HG02623 (cell line): ENCODE measurements around the gene POLE3.
"Not testable (repeated sequence)": the region's sequence is repeated elsewhere in the genome, so short reads cannot be mapped to it uniquely, and the experiment has no call there.

Experiments used
- ATAC-seq: cut with Tn5 transposase; IDR thresholded peaks from one replicate; pipeline ENCODE4 v1.9.1; 2021; ENCODE audit warnings: moderate library complexity; ENCODE audit not compliant: unreplicated experiment

POLE3 gene, protein sequence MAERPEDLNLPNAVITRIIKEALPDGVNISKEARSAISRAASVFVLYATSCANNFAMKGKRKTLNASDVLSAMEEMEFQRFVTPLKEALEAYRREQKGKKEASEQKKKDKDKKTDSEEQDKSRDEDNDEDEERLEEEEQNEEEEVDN

GRCh38 chr9:113410207-113410864 lies at the start of gene POLE3, which contains the start of gene C9orf43:
Gene POLE3, minus strand, starts transcription at chr9:113410675. Its CDS starts 382 bp downstream, at chr9:113410293.
Gene C9orf43, plus strand, starts transcription at chr9:113410747. Its CDS starts 2,747 bp downstream, at chr9:113413494.
- peak; percentile 88 for ATAC-seq

GRCh38 chr9:113456235-113456634 lies 45.8 kb upstream of the POLE3 start:
- ATAC-seq, result no peak

DNA sequence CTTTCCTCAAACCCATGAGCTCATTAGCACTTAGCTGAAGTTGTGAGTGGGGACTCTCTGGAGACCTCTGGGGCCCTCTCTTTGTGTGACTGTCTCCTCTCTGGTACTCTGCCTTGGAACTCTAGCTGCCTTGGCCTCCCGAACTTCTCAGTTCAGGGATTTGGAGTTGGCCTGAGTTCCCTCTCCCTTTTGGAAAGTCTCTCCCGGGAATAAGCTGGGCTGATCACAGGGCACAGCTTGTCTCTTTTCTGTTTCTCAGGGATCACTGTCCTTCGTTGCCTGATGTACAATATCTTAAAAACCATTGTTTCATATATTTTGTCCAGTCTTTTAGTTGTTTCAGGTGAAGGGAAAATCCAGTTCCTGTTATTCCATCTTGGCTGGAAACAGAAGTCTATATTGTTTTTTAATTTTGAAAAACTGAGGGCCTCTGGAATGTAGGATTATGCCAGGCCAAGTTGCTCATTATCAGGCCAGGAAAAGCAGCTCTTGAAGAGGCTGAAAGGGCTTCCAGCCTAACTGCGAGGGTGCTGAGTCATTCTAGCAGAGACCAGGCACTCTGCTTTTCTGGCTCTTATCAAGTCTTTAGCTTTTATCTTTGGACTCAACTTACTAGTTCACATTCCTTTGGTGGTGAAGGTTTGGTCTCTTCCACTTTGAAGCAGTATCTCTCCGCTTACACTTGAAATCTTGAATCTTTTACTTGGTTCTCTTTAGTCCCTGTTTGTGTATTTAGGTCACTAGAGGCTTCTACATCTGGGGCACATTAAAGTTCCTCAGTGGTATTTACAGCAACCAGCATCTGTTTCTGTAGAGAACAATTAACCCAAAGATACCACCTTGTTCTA lies 44.7 kb upstream of the POLE3 start:
- no peak for ATAC-seq

GRCh38 chr9:113452113-113452605 lies 41.7 kb upstream of the POLE3 start:
- ATAC-seq, result no peak

DNA sequence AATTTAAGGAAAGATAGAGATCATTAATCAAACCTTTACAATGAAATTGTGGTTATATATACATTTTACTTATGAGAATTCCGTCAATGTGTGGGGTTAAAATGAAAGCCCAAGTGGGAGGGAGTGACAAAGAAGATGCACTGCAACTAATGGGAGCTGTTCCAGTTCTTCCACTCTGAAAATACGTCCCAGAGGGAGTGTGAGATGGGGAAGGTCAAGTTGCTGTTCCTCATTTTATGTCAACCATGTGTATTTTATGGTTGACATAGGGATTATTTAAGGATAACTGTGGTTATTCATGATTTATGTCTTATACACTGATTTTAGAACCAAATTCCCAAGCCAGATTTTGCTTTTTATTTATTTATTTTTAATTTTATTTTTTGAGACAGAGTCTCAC lies 38.9 kb upstream of the POLE3 start:
- no peak for ATAC-seq

DNA sequence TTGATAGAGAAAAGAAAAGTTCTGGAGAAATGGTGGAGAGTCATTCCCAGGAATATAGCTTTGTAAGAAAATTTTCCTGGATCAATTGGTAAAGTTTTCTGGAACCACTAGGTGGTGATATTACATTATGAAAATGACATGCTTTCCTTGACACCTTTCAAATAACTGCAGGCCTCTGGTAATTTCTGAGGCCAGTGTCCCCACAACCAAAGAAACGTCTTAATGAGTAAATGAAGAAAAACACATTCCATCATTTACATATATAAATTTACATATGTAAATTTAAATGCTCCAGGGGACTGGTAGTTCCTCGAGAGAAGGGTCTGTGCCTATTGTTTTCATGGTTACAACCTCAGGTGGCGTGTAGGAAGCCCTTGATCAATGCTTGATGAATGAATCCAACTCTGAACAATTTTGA lies 35.9 kb upstream of the POLE3 start:
- ATAC-seq, result no peak

- ATAC-seq, result no peak
Measured at GRCh38 chr9:113444736-113445135, 34.3 kb upstream of the POLE3 start.

DNA sequence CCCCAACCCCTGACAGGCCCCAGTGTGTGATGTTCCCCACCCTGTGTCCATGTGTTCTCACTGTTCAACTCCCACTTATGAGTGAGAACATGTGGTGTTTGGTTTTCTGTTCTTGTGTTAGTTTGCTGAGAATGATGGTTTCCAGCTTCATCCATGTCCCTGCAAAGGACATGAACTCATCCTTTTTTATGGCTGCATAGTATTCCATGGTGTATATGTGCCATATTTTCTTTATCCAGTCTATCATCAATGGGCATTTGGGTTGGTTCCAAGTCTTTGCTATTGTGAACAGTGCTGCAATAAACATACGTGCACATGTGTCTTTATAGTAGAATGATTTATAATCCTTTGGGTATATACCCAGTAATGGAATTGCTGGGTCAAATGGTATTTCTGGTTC lies 27.2 kb upstream of the POLE3 start:
- ATAC-seq, result not testable (repeated sequence)

GRCh38 chr9:113436728-113437515 lies 26.4 kb upstream of the POLE3 start:
- no peak for ATAC-seq

DNA sequence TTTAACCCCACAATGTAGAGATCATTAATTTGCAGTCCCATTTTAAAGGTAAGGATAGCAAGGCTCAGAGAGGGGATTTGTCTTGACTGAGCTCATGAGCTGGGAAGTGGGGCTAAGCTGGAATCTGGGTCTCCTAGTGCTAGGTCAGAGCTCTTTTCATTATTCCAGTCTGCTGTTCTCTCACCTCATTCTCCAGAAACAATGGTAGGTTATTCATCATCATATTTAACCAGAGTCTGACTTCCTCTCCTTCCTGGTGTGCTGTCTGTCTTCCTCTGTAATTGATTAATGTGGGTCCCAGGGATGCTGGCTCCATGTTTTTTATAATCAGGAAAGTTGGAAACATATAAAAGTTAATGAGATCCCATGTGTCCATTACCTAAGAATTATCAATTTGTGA lies 20.7 kb upstream of the POLE3 start:
- ATAC-seq, result no peak

- ATAC-seq, result no peak
Measured at GRCh38 chr9:113428062-113428615, 17.7 kb upstream of the POLE3 start.

- no peak for ATAC-seq
Measured at GRCh38 chr9:113427629-113428028, 17.2 kb upstream of the POLE3 start.

GRCh38 chr9:113426701-113427100 lies 16.2 kb upstream of the POLE3 start:
- ATAC-seq, result no peak

GRCh38 chr9:113425072-113425471 lies 14.6 kb upstream of the POLE3 start:
- ATAC-seq, result no peak

GRCh38 chr9:113421726-113422125 lies 11.3 kb upstream of the POLE3 start:
- no peak for ATAC-seq

DNA sequence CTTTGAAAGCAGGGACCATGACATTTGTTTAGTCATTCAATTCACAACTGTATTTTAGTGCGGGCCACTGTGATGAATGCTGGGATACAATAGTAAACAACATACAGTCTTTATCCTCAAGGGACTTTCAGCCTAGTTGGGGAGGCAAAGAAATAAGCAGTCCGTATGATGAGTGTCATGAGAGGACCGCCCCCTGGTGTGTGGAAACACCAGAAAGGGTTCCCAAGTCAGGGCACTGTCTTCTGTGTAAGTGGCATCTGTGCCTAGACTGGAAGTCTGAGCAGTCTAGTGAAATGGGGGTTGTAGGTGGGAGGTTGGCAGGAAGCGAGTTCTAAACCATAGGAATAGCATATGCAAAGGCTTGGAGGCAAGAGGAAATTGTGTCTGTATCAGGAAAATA lies 6.9 kb upstream of the POLE3 start:
- no peak for ATAC-seq

DNA sequence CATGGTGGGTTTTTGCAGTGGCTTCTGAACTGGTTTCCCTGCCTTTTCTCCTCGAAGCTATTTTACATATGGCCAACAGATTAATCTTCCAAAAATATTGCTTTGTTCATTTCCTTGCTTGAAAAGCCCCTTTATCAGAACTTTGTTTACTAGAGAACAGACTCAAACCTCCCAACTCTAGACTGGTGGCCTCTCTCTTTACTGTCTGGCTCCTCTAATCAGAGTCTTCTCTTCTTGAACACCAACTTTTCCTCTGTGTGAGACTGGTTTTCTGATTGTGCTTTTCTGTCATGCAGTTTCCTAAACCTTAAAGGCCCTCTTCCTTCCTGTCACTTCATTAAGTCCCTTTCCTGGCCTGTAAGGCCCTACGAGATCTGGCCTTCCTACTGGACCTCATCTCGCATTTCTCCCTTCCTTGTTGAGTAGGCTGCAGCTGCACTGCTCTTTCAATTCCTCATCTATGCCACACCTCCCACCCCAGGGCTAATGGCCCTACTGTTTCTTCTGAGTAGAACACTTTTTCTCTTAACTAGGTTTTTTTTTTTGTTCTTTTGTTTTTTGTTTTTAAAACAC lies 5.8 kb upstream of the POLE3 start:
- peak; percentile 96 for ATAC-seq

DNA sequence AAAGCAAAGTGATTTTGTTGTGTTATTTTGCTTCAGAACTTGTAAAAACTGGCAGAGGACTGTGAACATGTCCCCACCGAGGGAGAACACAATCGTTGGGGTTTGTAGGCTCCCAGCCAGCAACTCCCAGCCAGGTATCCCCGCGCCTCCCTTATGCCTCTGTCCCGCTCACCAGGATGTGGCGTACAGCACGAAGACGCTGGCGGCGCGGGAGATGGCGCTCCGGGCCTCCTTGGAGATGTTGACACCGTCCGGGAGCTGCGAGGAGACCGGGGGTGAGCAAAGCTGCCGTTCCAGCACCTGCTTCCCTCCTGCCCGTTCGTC lies 630 bp downstream of the POLE3 start:
- ATAC-seq, result peak; percentile 3

GRCh38 chr9:113409481-113409880 lies 994 bp downstream of the POLE3 start:
- no peak for ATAC-seq

DNA sequence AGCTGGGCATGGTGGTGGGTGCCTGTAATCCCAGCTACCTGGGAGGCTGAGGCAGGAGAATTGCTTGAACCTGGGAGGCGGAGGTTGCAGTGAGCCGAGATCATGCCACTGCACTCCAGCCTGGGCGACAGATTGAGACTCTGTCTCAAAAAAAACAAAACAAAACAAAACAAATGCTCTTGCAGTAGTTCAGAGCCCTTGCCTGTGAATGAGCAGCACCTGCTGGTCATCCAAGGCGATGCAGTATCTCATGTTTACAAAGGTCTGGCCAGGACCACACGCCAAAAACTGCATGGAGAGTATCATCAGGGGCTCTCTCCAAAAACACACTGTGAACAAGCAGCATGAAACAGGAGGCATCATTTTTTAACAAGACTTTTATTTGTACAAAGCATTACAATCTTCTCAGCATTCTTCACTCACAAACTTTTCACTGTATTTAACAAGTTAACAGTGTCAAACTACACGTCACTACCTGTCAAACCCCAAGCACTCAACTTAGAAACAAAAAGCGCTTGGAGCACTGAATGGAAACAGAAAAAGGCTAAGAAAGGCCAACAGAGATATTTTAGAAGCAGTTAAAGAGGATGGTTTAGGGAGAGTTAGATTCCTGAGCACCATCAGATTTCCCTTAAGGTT lies 3.5 kb downstream of the POLE3 start:
- ATAC-seq, result not testable (repeated sequence)
